GM19035 (cell line): ENCODE data around the gene ATP10A.

Source experiments
- ATAC-seq: cut with Tn5 transposase; IDR thresholded peaks from one replicate; pipeline ENCODE4 v1.9.1; 2021; ENCODE audit not compliant: unreplicated experiment

The ATP10A gene

DNA sequence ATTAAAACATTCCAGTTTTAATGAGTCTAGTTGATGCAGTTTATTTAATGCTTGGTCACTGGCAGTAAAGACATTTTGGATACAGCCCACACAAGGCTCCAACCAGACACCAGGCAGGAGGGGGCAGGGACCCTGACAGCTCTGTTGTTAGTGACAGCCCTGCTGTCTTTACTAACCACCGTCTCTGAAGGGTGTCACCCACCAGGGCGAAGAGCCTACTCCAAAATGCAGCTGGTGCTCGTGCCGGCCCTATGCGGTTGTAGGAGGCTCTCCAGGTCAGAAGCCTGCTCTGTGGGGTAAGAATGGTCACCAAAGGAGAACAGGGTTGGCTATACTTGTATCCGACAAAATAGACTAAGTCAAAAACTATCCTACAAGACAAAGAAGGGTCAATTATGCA lies 132.2 kb downstream of the ATP10A start:
- ATAC-seq, result no peak

DNA sequence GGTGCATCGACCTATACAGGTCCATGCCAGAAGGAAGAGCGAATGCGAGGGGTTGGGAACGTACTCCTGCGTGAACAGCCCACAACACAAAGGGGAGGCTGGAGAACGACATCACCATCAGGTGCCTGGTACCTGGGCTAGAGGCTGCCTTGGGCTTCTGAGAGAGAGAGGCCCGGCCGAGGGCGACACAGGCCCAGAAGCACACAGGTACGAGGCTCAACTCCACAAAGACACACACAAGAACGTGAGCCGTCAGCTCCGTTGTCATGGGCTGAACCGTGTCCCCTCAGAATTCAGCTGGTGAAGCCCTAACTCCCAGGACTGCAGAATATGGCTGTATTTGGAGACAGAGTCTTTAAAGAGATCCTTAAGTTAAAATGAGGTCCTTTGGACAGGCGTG lies 134.3 kb downstream of the ATP10A start:
- no peak for ATAC-seq

DNA sequence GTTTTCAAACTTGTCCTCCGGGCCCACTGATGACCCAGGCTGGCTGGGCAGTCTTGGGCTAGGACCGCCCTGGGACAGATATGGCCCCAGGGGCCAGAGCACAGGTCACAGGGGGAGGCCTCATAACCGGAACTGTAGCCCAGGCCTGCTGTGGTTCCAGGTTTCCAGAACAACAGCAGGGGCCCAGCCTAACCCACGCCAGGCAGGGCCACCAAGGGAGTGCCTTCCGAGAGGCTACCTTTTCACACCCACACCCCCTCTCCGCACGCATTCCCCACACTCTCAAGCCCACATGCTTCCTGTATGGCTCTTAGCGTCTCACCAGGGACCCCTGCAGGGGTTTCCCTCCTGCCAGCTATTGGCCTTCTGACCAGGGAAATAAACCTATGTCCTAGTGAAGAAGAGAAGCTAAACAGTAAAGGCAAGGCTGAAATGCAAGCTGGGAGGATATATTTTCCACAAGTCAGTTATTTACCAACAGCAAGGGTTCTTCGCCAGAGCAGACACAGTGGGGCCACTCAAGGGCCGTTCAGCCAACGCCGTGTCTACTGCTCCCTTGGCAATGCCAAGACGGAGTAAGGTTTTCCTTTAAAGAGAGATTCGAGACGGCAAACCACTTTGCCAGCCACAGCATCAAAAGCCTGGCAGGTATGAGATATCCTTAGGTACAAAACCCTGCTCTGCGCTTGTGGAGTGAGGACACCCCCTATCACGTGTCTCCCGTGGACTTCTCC lies 135.1 kb downstream of the ATP10A start:
- ATAC-seq, result no peak

- no peak for ATAC-seq
These were observed 136.0 kb downstream of the ATP10A start for GRCh38 chr15:25727116-25727515.

- ATAC-seq, result no peak
These were observed 137.4 kb downstream of the ATP10A start for GRCh38 chr15:25725758-25726157.

DNA sequence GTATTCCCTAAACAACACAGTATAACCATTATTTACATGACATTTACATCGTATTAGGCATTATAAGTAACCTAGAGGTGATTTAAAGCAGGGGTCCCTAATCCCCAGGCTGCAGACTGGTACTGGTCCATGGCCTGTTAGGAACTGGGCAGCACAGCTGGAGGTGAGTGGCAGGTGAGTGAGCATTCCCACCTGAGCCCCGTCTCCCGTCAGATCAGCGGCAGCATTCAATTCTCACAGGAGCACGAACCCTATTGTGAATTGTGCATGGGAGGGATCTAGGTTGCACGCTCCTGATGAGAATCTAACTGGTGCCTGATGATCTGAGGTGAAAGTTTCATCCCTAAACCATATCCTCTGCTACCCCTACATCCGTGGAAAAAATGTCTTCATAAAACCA lies 138.2 kb downstream of the ATP10A start:
- ATAC-seq, result no peak

DNA sequence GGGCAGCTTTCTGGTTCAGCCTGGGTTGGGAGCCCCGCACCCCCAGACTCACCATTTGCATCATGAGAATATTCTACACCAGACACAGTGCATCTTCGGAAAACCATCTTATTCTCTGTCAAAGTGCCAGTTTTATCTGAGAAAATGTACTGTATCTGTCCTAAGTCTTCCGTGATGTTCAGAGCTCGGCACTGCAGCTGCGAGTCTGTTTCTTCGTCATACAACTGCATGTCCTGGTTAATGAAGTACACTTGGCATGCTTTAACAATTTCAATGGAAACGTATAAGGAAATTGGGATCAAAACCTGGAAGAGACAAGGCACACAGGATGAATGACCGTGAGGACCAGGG lies 141.5 kb downstream of the ATP10A start:
- no peak for ATAC-seq

DNA sequence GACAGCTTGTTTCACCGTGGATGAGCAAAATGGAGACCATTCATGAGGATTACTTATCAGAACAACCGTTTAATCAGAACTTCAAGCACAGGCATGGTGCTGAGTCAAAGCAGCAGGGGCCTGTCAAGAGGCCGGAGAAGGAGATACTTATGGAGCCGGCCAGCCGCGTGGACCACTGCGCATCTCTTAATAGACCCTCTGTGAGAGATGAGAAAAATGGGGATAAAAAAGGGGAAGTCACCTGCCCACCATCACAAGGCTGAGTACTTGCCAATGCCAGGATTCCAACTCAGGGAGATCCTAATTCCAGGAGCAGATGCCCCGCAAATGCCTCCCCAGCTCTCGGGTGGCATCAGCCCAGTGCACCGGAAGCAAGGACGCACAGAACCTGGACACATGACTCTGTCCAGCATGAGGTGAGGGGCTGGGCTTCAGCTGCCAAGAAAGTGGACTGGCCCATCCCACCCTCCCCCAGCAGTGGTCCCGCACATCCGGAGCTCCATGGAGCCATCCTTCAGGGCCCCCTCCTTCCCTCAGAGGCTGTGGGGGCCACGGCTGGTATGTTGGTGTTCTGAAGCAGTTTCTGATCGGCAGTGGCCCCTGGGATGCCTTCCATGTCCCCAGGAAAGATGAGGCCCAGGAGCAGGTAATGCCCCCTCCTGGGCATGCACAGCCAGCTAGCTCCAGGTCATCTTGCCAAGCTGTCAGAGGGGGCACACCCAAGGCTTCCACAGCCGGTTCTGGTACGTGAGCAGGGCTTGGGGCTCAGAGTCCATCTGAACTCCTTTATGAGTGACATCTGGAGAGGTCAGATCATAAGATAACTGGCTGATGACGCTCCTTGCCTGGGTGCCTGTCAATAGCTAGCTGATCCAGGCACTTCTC lies 143.8 kb downstream of the ATP10A start:
- no peak for ATAC-seq

DNA sequence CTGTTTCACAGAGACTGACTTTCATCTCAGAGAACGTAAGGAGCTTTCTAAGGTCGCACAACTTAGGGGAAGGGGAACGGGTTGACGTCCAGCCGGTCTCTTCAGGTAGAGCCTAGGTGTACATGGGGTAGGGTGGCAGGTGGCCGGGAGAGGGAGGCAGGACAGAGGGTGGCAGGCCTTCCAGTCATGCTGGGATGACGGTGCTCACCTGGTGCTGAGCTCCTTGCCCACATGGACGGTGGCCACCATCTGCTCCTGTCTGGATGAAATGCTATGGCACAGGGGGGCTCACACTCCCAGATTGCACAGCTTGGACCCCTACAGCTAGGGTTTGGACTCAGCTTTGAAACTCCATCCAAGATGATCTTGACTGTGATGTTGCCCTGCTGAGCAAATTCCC lies 144.5 kb downstream of the ATP10A start:
- ATAC-seq, result no peak

DNA sequence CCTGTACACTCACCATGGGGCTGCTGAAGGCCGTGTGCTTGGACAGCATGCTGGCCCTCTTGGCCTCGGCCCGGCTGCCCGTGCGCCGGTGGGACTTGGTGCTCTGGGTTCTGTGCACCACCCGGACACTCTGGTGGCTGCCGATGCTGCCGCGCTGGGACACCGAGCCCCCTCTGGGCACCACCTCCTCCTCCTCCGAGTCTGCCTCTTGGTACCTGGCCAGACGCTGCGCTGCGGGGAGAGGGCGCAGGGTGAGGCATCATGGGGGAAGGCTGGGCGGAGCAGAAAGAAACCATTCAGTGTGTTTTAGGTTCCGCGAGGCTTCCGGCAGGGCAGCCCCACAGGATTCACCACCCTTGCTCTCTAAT lies 145.0 kb downstream of the ATP10A start:
- no peak for ATAC-seq

GRCh38 chr15:25717457-25718168 lies 145.5 kb downstream of the ATP10A start:
- no peak for ATAC-seq

- no peak for ATAC-seq
These were observed 146.0 kb downstream of the ATP10A start for GRCh38 chr15:25717127-25717456.

DNA sequence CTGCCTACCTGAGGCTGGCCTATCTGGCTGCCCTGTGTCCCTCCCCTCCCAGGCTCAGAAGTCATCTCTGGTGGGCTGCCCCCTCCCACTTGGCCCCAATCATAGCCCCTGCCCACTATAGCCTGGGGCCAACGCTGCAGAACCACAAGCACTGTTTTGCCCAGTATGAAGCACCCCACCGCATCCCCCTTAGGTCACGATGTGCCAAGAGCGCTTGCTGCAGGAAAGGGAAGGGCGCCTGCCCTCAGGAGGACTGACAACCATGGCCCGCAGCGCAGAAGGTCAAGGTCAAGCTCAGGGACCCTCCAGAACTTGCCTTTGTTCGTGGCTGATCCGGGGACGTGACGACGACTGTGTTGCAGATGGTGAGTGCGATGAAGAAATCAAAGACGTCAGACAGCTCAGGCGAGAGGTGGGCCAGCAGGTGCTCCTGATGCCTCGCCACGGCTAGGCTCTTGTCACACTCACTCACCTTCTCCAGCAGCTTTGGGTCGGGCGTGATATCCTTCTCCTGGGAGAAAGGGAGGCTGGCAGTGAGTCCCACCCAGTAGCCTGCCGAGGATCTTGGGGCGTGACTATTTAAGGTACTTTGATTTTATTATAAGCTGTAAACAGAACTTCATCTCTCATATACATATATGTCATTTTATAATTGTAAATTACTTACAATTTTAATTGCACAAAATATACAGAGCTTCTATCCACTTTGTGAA lies 146.6 kb downstream of the ATP10A start:
- ATAC-seq, result no peak

DNA sequence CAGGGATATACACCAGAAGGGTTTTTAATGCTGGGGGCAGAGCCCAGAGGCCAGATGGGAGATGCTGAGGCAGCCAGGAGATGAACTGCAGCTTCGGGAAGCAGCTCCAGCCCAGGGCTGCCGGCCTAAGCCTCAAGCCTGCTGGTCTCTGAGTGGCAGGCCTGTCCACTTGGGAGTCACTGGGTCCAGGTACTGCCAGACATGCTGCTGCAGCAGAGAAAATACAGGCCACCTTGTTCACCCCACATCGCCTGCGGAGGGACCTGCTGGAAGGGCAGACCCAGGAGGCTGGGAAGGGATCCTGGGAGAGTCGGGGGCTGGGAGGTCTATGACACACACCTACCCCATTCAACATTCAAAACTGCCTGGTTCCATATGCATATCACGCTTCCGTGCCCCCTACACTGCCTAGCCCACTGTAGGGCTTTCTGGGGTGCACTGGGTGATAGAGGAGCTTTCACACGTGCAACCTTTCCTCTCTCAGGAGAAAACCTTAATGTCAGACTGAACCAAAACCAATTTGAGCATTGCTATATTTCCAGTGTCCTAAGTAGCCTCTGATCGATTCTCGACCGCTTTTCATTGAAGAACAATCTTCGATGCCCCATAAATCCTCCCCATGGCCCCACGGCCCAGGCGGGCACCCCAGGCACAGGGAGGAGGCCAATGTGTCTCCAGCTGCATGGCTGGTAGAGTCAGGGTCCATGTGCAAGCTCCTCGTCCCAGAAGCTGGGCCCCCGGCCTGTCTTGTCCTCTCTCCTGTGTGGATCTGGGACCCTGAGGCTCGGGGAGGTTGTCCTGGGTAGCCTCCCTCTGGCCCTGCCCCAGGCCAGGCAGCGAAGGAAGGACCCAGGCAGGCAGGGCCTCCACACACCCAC lies 147.4 kb downstream of the ATP10A start:
- ATAC-seq, result no peak

DNA sequence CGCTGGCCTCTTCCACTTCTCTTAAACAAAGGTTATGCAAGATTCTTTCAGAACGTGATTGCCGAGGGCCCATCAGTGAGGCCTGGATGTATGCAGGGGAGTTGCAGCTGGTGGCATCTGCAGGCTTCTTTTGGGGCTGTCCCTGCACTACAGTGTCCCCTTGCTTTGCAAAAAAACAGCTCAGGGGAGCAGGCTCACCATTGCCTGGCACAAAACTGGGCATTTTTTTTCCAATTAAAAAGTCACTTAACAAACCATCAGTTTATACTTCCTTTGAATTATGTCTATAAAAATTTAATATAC lies 148.6 kb downstream of the ATP10A start:
- no peak for ATAC-seq

- no peak for ATAC-seq
These were observed 149.2 kb downstream of the ATP10A start for GRCh38 chr15:25713736-25714537.

- ATAC-seq, result no peak
These were observed 150.2 kb downstream of the ATP10A start for GRCh38 chr15:25712961-25713355.

GRCh38 chr15:25712192-25712960 lies 150.8 kb downstream of the ATP10A start:
- no peak for ATAC-seq

DNA sequence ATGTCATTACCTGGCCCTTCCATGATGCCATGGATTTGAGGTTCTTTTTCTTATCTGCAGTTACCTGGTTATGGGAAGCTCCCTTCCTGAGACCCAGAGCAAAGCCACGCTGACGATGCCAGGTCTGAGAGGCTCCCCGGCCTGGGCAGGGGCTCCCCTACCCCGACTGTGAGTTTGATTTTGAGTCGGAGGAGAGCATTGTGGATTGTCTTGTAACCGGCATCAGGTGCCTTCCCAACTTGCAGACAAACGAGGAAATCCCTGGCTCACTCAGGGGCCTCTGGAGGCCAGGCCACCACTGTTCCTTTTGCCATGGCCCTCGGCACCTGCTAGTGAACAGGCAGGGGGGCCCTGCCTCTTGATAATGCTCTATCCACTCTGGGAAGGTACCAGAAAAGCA lies 151.4 kb downstream of the ATP10A start:
- no peak for ATAC-seq
